Amygdala (tissue), 56 donors: ENCODE data around the gene AFAP1.

Experiments used
- DNase-seq, 56 donors: peaks; one replicate each; lab custom pipeline; 2025; lab: John Stamatoyannopoulos, UW

Gene AFAP1

GRCh38 chr4:7872264-7872771 lies 67.3 kb downstream of the AFAP1 start:
- peak in 4 of 56 donors; percentile 24 to 43 (median 30) for DNase-seq

- DNase-seq = no peak
Observed at GRCh38 chr4:7871356-7871755, 68.3 kb downstream of the AFAP1 start.

GRCh38 chr4:7868892-7869471 lies 70.7 kb downstream of the AFAP1 start:
- DNase-seq = no peak

GRCh38 chr4:7868436-7868775 lies 71.3 kb downstream of the AFAP1 start:
- no peak for DNase-seq

GRCh38 chr4:7867701-7868435 lies 71.8 kb downstream of the AFAP1 start:
- no peak for DNase-seq

GRCh38 chr4:7867191-7867590 lies 72.5 kb downstream of the AFAP1 start:
- DNase-seq = no peak

- DNase-seq = no peak
Observed at GRCh38 chr4:7865533-7865932, 74.1 kb downstream of the AFAP1 start.

- DNase-seq = no peak
Observed at GRCh38 chr4:7864685-7865084, 75.0 kb downstream of the AFAP1 start.

GRCh38 chr4:7863911-7864681 lies 75.6 kb downstream of the AFAP1 start:
- no peak for DNase-seq

GRCh38 chr4:7862561-7863192 lies 77.0 kb downstream of the AFAP1 start:
- DNase-seq = no peak

- DNase-seq = no peak
Observed at GRCh38 chr4:7861440-7861881, 78.2 kb downstream of the AFAP1 start.

- DNase-seq = no peak
Observed at GRCh38 chr4:7860600-7861163, 79.0 kb downstream of the AFAP1 start.

- no peak for DNase-seq
Observed at GRCh38 chr4:7859326-7859725, 80.3 kb downstream of the AFAP1 start.

- no peak for DNase-seq
Observed at GRCh38 chr4:7858498-7858897, 81.2 kb downstream of the AFAP1 start.

- DNase-seq = no peak
Observed at GRCh38 chr4:7857993-7858392, 81.7 kb downstream of the AFAP1 start.

GRCh38 chr4:7857238-7857701 lies 82.4 kb downstream of the AFAP1 start:
- DNase-seq = peak in 4 of 56 donors; percentile 20 to 43 (median 30)

- no peak for DNase-seq
Observed at GRCh38 chr4:7855731-7856130, 83.9 kb downstream of the AFAP1 start.

- DNase-seq = no peak
Observed at GRCh38 chr4:7854697-7855370, 84.8 kb downstream of the AFAP1 start.

- DNase-seq = peak in 4 of 56 donors; percentile 29 to 52 (median 40)
Observed at GRCh38 chr4:7854216-7854615, 85.4 kb downstream of the AFAP1 start.

- no peak for DNase-seq
Observed at GRCh38 chr4:7853271-7853670, 86.4 kb downstream of the AFAP1 start.
